Fibroblast of pulmonary artery (primary cell): ENCODE data around the gene CENPF.

Source experiments
- DNase-seq: peaks from one replicate; pipeline ENCODE4 v3.0.0-alpha.2; 2010; ENCODE audit warnings: low read depth
- H3K4me3 ChIP-seq: replicated peaks from 2 replicates; pipeline ENCODE4 v1.5.1; 2011; ENCODE audit warnings: low read depth, mild to moderate bottlenecking, control low read depth, low read length, moderate library complexity
- CTCF ChIP-seq: IDR thresholded peaks from 2 replicates; pipeline ENCODE4 v1.5.1; 2011; ENCODE audit warnings: mild to moderate bottlenecking, control low read depth, low read length, inconsistent platforms; ENCODE audit errors: missing control alignments

Gene CENPF

GRCh38 chr1:214650664-214651063, 47.7 kb downstream of the CENPF start:
- TF ChIP-seq CTCF, result no peak
- no peak overlapping the region for H3K4me3 ChIP-seq

DNA sequence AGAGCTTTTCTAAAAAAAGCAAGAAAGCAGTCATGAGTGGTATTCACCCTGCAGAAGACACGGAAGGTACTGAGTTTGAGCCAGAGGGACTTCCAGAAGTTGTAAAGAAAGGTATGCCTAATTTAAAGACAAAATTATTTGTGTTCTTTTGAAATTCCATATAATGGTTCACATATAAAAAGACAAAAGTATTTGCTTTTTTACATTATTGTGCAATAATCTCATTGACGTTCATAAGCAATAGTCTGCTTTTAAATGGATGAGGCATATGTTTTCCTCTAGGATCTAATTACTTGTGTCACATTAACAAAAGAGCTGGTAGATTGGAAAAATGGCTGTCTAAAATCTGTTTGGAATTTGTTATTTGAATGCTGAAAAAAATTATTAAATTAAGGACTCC, 54.3 kb downstream of the CENPF start:
- no peak overlapping the region for H3K4me3 ChIP-seq
- no peak for DNase-seq
- no peak for TF ChIP-seq CTCF

More at GRCh38 chr1:214650664-214651063, 47.7 kb downstream of the CENPF start:
- DNase-seq, result no peak

DNA sequence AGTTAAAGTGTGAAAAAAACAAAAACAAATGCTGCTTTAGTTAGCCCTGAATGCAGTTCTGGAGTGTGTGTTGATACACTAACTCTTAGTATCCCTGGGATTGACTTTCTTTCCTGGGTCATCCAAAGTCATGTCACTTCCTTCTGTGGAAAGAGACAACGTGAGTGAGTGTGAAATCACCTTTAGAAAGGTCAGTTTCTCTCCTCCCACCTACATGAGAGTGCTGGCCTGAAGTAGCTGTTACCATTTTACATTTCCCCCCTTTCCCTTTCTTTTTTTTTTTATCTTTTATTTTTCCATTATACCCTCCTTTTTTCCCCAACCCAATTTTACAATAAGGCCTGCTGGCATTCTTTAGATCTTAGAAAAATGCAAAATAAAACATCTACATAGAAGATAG, 55.2 kb downstream of the CENPF start:
- H3K4me3 ChIP-seq, result no peak overlapping the region
- TF ChIP-seq CTCF, result no peak
- no peak for DNase-seq

- peak; percentile 47 for TF ChIP-seq CTCF
- peak; percentile 48 for DNase-seq
- H3K4me3 ChIP-seq, result no peak overlapping the region
Measured at GRCh38 chr1:214658785-214659184, 55.8 kb downstream of the CENPF start.

DNA sequence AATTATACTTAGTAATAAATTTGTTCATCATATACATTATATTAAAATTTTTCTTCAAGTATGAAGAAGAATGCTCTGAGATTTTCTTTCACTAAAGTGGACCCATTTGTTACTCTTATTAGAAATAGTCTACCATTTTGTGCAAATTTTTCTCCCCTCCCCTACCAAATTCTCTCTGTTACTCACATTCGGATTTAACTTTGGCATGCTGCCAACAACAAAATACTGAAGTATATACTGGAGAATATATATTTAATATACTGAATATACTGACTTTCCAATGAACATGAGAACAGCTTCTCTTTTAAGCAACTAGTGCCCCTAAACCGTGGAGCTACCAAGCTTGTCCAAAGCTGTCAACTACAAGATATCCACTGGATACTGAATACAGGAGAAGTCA, 57.2 kb downstream of the CENPF start:
- no peak overlapping the region for H3K4me3 ChIP-seq
- DNase-seq, result no peak
- TF ChIP-seq CTCF, result no peak

DNA sequence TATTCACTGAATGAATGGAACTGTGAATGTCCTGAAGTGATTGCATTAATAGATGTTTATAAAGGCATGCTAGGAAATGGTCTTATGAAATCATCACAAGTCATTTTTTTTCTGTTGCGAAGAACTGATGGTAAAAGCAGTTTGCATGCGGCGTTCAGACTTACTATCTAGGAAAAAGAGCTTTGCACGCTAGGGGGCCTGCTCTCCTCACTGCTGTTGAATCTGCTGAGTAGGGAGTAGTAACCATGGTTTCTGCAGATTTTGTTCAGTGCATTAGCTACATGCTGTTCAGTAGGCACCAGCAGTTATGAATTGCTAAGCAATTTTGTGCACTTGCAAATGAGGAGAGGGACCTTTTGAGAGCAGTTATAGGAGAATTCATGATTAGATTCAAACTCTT, 57.9 kb downstream of the CENPF start:
- no peak overlapping the region for H3K4me3 ChIP-seq
- DNase-seq, result peak; percentile 84
- peak; percentile 77 for TF ChIP-seq CTCF

DNA sequence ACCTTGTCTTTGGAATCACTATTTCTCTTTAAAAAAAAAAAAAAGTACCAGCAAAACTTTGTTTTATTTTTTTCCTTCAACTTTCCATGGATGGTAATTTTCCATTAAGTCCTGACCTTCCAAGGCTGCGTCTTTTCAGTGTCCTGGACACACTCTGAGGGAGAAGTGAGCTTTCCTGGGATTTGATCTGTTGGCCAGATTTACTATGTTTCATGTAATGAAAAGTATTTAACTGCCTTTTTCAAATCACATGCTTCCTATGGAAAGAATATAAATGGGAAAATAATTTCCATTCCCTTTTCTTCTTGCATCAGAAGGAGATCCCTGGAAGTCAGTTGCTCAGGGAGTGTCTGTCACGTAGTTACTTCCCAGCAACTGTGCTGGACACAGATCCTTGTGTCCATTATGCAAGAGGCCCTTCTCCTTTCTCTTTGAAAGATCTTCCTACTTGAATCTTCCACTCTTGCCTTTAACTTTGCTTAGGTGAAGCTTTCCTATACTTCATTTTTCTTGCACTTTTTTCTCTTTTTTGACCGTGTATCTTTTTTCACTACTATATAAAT, 59.3 kb downstream of the CENPF start:
- TF ChIP-seq CTCF, result no peak

More for the DNA sequence above, 59.3 kb downstream of the CENPF start:
- no peak overlapping the region for H3K4me3 ChIP-seq
- DNase-seq, result no peak
